ENCODE results near the gene PARN.

GRCh38 chr16:14510939-14511799 lies 118.9 kb downstream of the PARN start:
- TF ChIP-seq CTCF (tag by site-specific recombination; IDR thresholded peaks at IDR 0.05) (no peak), ZNF274 (IDR thresholded peaks at IDR 0.05; ENCODE audit: low read length) (no peak), ZNF274 (tag by site-specific recombination; IDR thresholded peaks at IDR 0.05; ENCODE audit: borderline replicate concordance) (no peak), REST (tag by site-specific recombination; IDR thresholded peaks at IDR 0.05) (no peak), MZF1 (tag by site-specific recombination; IDR thresholded peaks at IDR 0.05; ENCODE audit: borderline replicate concordance) (no peak), PRDM4 (tag by site-specific recombination; IDR thresholded peaks at IDR 0.05) (no peak), ZNF549 (tag by site-specific recombination; IDR thresholded peaks at IDR 0.05) (no peak), ZNF24 (tag by site-specific recombination; IDR thresholded peaks at IDR 0.05) (no peak)

Measured in HEK293 (cell line).